Peyer's patch (tissue), 4 donors: ENCODE results near the gene CHRNA5.

ENCODE experiments used
- POLR2A ChIP-seq, 2 donors: fragments of 450-650 bp; IDR thresholded peaks; one replicate each; pipeline ENCODE4 v1.5.1; 2017; ENCODE audit warnings: antibody characterized with exemption in 2 of 2, mild to moderate bottlenecking in 2 of 2, moderate library complexity in 2 of 2
- TF ChIP-seq, protein P1 (sequence below), 6 experiments: fragments of 450-650 bp in 4 of 6; fragments of 200-600 bp in 2 of 6; sonication (generic) in 1 of 6; IDR thresholded peaks; one replicate each; pipeline ENCODE4 v1.5.1; 2017 to 2019; ENCODE audit warnings: antibody characterized with exemption in 6 of 6, mild to moderate bottlenecking in 3 of 6, moderate library complexity in 1 of 6

- TF ChIP-seq, protein P1, sequence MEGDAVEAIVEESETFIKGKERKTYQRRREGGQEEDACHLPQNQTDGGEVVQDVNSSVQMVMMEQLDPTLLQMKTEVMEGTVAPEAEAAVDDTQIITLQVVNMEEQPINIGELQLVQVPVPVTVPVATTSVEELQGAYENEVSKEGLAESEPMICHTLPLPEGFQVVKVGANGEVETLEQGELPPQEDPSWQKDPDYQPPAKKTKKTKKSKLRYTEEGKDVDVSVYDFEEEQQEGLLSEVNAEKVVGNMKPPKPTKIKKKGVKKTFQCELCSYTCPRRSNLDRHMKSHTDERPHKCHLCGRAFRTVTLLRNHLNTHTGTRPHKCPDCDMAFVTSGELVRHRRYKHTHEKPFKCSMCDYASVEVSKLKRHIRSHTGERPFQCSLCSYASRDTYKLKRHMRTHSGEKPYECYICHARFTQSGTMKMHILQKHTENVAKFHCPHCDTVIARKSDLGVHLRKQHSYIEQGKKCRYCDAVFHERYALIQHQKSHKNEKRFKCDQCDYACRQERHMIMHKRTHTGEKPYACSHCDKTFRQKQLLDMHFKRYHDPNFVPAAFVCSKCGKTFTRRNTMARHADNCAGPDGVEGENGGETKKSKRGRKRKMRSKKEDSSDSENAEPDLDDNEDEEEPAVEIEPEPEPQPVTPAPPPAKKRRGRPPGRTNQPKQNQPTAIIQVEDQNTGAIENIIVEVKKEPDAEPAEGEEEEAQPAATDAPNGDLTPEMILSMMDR (IDR thresholded peaks at IDR 0.05), result no peak
- no peak for TF ChIP-seq POLR2A (IDR thresholded peaks at IDR 0.05)
These were observed 63.9 kb downstream of the CHRNA5 start for GRCh38 chr15:78629031-78629715.
